Measurements from ENCODE around the gene UGT1A8.

UGT1A8 gene

GRCh38 chr2:233817361-233817911 is 200.0 kb downstream of the UGT1A8 start:
- DNase-seq (ENCODE audit: low read depth in 2 of 3, low spot score in 1 of 3) = no peak

DNA sequence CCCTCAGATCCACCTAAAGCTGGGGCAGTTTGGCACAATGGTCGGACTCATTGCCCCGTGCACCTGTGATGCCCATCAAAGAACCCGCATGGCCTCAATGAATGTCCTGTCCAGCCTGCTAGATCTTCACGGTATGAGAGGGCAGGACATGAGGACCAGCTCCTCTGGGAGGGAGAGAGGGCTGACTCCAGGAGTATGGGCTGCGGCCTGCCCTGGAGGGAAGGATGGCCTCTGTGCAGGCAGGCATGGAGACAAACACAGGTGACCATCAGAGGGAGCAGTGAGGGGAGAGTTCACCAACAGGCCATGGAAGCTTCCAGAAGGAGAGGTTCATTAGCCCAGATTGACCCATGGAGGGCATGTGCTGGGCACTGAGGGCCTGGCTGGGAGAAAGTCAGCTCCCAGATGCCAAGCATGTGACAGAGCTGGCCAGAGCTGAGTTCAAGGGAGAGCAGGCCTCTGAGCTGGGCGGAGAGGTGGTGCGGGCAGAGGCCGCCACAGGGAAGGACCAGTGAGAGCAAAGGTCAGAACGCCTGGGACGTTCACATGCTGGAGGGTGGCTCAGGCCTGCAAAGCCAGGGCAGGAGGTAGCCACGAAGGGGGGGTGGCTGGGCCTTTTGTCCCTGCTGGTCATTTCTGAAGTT is 200.7 kb downstream of the UGT1A8 start:
- no peak for DNase-seq (ENCODE audit: low read depth in 2 of 3, low spot score in 1 of 3)

DNA sequence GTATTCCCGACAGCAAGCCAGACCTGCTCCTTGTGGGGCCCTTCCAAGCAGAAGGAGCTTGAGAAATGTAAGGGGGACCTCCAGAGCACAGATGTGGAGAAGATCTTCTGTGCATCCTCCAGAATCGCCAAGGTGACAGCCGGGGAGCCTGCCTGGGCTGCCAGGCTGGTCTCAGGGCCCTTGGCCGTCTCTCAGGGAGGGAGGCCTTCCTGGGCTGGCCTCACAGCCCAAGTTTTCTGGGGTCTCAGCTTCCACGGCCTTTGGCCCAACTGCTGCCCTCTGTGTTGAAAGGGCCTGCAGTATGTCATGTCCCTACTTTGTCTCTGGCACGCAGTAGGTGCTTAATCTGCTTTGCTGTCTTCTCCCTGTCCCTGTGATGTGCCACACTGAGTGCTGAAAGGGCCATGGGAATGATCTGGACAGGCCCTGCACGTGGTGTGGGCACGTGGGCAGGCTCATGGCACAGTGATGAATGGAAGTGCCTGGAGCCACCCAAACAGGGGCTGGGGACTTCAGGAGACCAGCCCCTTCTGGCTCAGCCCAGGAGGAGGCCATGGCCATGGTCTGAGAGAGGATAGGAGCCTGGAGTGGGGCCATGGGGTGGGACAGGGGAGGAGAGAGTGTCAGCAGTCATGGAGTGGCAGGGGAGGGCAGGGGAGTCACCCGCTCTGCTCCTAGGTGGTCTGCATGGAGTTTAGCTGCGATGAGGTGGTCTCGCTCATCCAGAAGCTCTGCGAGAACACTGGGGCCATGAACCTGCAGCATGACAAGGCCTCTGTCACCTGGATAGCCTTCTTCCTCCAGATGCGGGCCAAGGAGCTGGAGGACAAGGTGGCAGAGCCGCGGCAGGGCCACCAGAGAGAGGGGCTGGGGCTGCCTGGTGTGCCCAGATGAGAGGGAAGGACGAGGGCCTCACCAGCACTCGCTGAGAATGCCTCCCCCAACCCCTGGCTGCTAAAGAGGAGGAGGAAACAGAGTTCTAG is 201.5 kb downstream of the UGT1A8 start:
- DNase-seq (ENCODE audit: low read depth in 2 of 3, low spot score in 1 of 3) = no peak

- DNase-seq (ENCODE audit: low read depth in 2 of 3, low spot score in 1 of 3) = no peak
Observed at GRCh38 chr2:233819884-233820773, 202.7 kb downstream of the UGT1A8 start.

- no peak for DNase-seq (ENCODE audit: low read depth in 2 of 3, low spot score in 1 of 3)
Observed at GRCh38 chr2:233820774-233821105, 203.3 kb downstream of the UGT1A8 start.

DNA sequence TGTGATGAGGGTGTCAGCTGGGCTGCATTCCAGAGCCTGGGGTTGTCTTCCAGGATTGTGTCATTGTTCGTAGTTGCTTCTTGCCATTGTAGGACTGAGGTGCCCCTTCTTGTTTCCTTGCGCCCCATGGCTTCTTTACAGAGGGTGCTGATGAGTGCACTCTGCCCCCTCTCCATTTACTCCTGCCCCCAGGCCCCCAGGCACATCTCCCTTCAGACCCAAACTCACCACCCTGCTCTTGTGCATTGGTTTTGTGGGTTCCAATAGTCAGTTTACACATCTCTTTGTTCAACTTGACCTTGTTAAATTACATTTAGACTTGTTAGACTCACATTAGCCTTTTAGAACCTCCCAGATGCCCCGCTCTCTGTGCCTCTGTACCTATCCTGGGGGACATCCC is 203.8 kb downstream of the UGT1A8 start:
- no peak for DNase-seq (ENCODE audit: low read depth in 2 of 3, low spot score in 1 of 3)

DNA sequence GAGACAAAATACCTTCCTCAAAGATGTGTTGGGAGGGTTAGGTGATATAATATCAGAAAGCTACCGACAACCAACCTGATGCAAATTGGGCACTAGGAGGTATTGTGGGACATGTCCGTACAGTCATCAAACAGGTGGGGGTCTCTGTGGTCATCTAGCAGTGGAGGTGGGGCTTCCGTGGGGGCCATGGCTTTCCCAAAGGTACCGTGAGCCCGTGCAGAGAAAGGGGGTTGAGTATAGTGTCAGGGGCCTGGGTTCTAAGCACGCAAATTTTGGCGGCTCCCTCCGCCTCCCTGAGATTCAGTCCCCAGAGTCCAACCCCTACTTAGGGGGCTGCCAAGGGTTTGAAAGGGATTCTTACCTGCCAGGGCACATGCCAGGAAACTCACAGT is 204.3 kb downstream of the UGT1A8 start:
- DNase-seq (ENCODE audit: low read depth in 2 of 3, low spot score in 1 of 3) = no peak

DNA sequence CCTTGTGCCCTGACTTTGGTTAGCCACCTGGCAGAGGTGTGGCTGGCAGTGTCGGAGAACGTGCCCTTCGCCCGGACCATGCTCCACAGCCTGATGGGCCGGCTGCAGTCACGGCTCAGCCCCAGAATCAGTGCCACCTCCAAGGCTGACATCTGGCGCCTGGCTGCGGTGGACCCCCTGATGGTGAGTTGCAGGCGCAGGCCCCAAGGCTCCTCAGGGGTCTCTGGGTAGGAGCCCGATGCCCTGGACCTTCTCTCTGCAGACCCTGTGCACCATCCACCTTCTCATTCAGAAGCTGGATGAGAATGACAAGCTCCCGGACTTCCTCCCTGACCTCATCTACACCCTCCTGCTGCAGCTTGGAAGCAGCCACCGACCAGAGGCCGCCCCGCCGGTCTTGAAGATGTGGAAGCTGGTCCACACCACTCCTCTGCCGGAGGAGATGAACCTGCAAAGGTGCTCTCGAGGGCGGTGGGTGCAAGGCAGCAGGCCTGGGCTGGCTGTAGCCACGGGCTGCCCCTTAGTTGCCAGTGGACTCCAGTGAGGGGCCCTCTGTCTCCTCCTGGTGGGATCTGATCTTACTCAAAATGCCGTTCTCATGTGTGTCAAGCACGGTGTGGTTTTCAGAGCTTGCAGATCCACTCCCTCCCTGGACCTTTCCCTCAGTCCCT is 204.8 kb downstream of the UGT1A8 start:
- no peak for DNase-seq (ENCODE audit: low read depth in 2 of 3, low spot score in 1 of 3)
